ENCODE measurements around the gene STRN4. TPM values are rescaled to one million over a fixed set of nuclear protein-coding genes. Genes with fewer than 3 reads are reported as not detected.
"Not testable (repeated sequence)": the region's sequence is repeated elsewhere in the genome, so short reads cannot be mapped to it uniquely, and the experiment has no call there.

Gene STRN4
- total RNA-seq, 1 experiment from 2014 or later = 162 TPM

DNA sequence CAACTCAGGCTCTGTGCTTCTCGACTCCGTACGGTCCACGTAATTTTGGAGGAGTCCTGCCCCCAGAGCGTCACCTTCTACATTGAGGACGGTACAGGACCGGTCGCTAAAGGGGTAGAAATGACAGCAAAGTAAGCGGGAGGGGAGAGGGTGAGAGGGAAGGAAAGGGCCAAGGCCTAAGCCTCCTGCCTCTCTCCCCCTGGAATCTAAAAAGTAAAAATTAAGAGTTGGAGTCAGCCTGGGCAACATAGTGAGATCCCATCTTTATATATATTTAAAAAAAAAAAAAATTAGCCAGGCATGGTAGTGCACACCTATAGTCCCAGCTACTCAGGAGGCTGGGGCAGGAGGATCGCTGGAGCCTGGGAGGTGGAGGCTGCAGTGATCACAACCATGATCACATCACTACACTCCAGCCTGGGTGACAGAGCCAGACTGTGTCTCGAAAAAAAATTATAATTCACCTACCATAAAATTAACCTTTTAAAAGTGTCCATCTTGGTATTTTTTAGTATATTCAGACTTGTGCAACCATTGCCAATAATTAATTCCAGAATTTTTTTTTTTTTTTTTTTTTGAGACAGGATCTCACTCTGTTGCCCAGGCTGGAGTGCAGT, 29.5 kb upstream of the STRN4 start:
- Histone ChIP-seq H3K36me3 (ENCODE audit: control insufficient read depth, insufficient read depth, low read length) (peaks cover 6% of the 10 kb centered on the region), H3K4me3 (ENCODE audit: low read depth, low read length) (no peak overlapping the region), H3K4me1 (peaks cover 11% of the 10 kb centered on the region), H3K9me3 (no peaks in the 10 kb centered on the region), H3K27me3 (replicated peaks; ENCODE audit: control insufficient read depth, insufficient read depth, low read length) (no peaks in the 10 kb centered on the region)
- DNase-seq = no peak
- intact Hi-C loops (cut with micrococcal nuclease; ENCODE audit: unreplicated experiment) = no loop called here
- no peaks in the 10 kb centered on the region for H3K9me3 Mint-ChIP-seq (ENCODE audit: unreplicated experiment)
- peak overlapping the region; percentile 49 for H3K27ac Mint-ChIP-seq (ENCODE audit: unreplicated experiment)
- no TSS peak for BruUV-seq (replicated peaks)
- ChIA-PET POLR2A (interaction anchor here (0.6 to 1.0 kb wide), 2 partner anchors 9 to 20 kb away, joined by 4 to 11 read pairs; no protein-coding TSS in a partner anchor), CTCF (interaction anchor here (1.3 kb wide), 1 partner anchor 11 kb away, joined by 3 read pairs; no protein-coding TSS in a partner anchor)
- TF ChIP-seq, protein P1, sequence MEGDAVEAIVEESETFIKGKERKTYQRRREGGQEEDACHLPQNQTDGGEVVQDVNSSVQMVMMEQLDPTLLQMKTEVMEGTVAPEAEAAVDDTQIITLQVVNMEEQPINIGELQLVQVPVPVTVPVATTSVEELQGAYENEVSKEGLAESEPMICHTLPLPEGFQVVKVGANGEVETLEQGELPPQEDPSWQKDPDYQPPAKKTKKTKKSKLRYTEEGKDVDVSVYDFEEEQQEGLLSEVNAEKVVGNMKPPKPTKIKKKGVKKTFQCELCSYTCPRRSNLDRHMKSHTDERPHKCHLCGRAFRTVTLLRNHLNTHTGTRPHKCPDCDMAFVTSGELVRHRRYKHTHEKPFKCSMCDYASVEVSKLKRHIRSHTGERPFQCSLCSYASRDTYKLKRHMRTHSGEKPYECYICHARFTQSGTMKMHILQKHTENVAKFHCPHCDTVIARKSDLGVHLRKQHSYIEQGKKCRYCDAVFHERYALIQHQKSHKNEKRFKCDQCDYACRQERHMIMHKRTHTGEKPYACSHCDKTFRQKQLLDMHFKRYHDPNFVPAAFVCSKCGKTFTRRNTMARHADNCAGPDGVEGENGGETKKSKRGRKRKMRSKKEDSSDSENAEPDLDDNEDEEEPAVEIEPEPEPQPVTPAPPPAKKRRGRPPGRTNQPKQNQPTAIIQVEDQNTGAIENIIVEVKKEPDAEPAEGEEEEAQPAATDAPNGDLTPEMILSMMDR (IDR thresholded peaks at IDR 0.05; ENCODE audit: insufficient read depth in 1 of 2, low read depth in 1 of 2, low read length in 1 of 2, severe bottlenecking in 1 of 2, unreplicated experiment in 1 of 2) = no peak
- peaks cover 4% of the 10 kb centered on the region for H3K4me1 Mint-ChIP-seq (ENCODE audit: low read depth, unreplicated experiment)
- H3K27me3 Mint-ChIP-seq (ENCODE audit: insufficient read depth, unreplicated experiment) = no peaks in the 10 kb centered on the region
- peaks cover 90% of the 10 kb centered on the region for H3K36me3 Mint-ChIP-seq (ENCODE audit: insufficient read depth, unreplicated experiment)
- H3K4me3 Mint-ChIP-seq (ENCODE audit: unreplicated experiment) = no peak overlapping the region

DNA sequence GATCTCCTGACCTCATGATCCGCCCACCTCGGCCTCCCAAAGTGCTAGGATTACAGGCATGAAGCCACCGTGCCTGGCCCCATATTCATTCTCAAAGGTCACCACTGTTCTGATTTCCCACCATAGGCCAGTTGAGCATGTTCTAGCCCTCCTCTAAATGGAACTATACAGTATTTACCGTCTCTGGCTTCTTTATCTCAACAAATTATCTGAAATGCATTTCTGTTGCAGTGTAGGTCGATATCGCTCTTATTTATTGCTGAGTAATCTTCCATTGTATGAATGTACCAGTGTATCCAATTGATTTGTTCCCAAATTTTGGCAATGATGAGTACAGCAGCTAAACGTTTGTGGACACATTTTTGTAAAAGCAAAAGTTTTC, 26.8 kb upstream of the STRN4 start:
- Histone ChIP-seq H3K36me3 (ENCODE audit: control insufficient read depth, insufficient read depth, low read length) (peaks cover 1% of the 10 kb centered on the region), H3K4me1 (peaks cover 22% of the 10 kb centered on the region), H3K27me3 (replicated peaks; ENCODE audit: control insufficient read depth, insufficient read depth, low read length) (no peaks in the 10 kb centered on the region), H3K9me3 (no peaks in the 10 kb centered on the region), H3K4me3 (ENCODE audit: low read depth, low read length) (no peak overlapping the region)
- H3K27ac Mint-ChIP-seq (ENCODE audit: unreplicated experiment) = peak overlapping the region; percentile 45
- intact Hi-C loops (cut with micrococcal nuclease; ENCODE audit: unreplicated experiment) = no loop called here
- BruUV-seq (replicated peaks) = no TSS peak
- DNase-seq = no peak
- H3K36me3 Mint-ChIP-seq (ENCODE audit: insufficient read depth, unreplicated experiment) = peaks cover 63% of the 10 kb centered on the region
- H3K4me1 Mint-ChIP-seq (ENCODE audit: low read depth, unreplicated experiment) = peaks cover 18% of the 10 kb centered on the region
- H3K9me3 Mint-ChIP-seq (ENCODE audit: unreplicated experiment) = no peaks in the 10 kb centered on the region
- H3K4me3 Mint-ChIP-seq (ENCODE audit: unreplicated experiment) = no peak overlapping the region
- CTCF ChIA-PET = no interaction called here
- POLR2A ChIA-PET = interaction anchor here (2.1 kb wide), 1 partner anchor 340 kb away, joined by 7 read pairs; the partner anchor contains the start of gene ZC3H4
- TF ChIP-seq, protein P1 (IDR thresholded peaks at IDR 0.05; ENCODE audit: insufficient read depth in 1 of 2, low read depth in 1 of 2, low read length in 1 of 2, severe bottlenecking in 1 of 2, unreplicated experiment in 1 of 2) = no peak
- no peaks in the 10 kb centered on the region for H3K27me3 Mint-ChIP-seq (ENCODE audit: insufficient read depth, unreplicated experiment)

DNA sequence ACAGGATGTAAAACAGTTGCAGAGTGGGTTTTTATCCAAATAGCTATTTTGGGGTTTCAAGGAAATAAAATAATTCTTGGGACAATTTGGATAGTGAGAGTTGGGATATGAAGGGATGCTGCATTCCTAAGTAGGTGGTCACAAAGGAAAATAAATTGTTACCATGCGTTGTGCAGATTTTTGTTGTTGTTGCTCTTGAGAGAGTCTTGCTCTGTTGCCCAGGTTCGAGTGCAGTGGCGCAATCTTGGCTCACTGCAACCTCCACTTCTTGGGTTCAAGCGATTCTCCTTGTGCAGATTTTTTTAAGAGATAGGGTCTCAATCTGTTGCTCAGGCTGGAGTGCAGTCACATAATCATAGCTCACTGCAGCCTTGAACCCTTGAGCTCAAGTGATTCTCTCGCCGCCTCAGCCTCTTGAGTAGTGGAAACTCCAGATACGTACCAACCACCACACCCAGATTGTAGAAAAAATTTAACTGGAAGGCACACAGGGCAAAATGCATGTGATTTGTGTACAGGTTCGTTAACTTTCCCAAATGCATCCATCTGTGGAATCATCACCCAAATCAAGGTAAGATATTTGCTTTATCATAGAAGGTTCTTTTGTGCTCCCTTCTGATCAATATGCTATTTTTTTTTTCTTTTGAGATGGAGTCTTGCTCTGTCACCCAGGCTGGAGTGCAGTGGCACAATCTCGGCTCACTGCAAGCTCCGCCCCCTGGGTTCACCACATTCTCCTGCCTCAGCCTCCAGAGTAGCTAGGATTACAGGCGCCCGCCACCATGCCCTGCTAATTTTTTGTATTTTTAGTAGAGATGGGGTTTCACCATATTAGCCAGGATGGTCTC, 26.1 kb upstream of the STRN4 start:
- H3K4me3 Mint-ChIP-seq (ENCODE audit: unreplicated experiment) = no peak overlapping the region
- peaks cover 18% of the 10 kb centered on the region for H3K4me1 Mint-ChIP-seq (ENCODE audit: low read depth, unreplicated experiment)
- no peaks in the 10 kb centered on the region for H3K9me3 Mint-ChIP-seq (ENCODE audit: unreplicated experiment)
- ChIA-PET POLR2A (interaction anchor here (0.6 to 2.1 kb wide), 3 partner anchors 16 to 341 kb away, joined by 3 to 7 read pairs (median 3); partner anchors contain the start of genes SLC1A5 and ZC3H4), CTCF (no interaction called here)
- Histone ChIP-seq H3K9me3 (no peaks in the 10 kb centered on the region), H3K4me3 (ENCODE audit: low read depth, low read length) (no peak overlapping the region), H3K4me1 (peaks cover 22% of the 10 kb centered on the region), H3K36me3 (ENCODE audit: control insufficient read depth, insufficient read depth, low read length) (peaks cover 1% of the 10 kb centered on the region), H3K27me3 (replicated peaks; ENCODE audit: control insufficient read depth, insufficient read depth, low read length) (no peaks in the 10 kb centered on the region)
- no TSS peak for BruUV-seq (replicated peaks)
- DNase-seq = no peak
- H3K27me3 Mint-ChIP-seq (ENCODE audit: insufficient read depth, unreplicated experiment) = no peaks in the 10 kb centered on the region
- TF ChIP-seq, protein P1 (IDR thresholded peaks at IDR 0.05; ENCODE audit: insufficient read depth in 1 of 2, low read depth in 1 of 2, low read length in 1 of 2, severe bottlenecking in 1 of 2, unreplicated experiment in 1 of 2) = no peak
- H3K36me3 Mint-ChIP-seq (ENCODE audit: insufficient read depth, unreplicated experiment) = peaks cover 57% of the 10 kb centered on the region
- H3K27ac Mint-ChIP-seq (ENCODE audit: unreplicated experiment) = peak overlapping the region; percentile 45
- intact Hi-C loops (cut with micrococcal nuclease; ENCODE audit: unreplicated experiment) = no loop called here

DNA sequence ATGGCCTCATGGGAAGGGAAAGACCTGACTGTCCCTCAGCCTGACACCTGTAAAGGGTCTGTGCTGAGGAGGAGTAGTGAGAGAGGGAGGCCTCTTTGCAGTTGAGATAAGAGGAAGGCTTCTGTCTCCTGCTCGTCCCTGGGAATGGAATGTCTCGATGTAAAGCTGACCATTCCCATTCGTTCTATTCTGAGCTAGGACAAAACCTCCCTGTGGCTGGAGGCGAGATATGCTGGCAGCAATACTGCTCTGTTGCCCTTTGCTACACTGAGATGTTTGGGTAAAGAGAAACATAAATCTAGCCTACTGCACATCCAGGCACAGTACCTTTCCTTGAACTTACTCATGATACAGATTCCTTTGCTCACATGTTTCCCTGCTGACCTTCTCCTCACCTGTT, 22.5 kb upstream of the STRN4 start:
- BruUV-seq (replicated peaks); H3K27me3 Mint-ChIP-seq (ENCODE audit: insufficient read depth, unreplicated experiment); H3K4me3 ChIP-seq (ENCODE audit: low read depth, low read length); POLR2A ChIA-PET; H3K9me3 Mint-ChIP-seq (ENCODE audit: unreplicated experiment); intact Hi-C loops (cut with micrococcal nuclease; ENCODE audit: unreplicated experiment); H3K36me3 ChIP-seq (ENCODE audit: control insufficient read depth, insufficient read depth, low read length); H3K27me3 ChIP-seq (replicated peaks; ENCODE audit: control insufficient read depth, insufficient read depth, low read length); H3K9me3 ChIP-seq: not testable (repeated sequence)
- Mint-ChIP-seq H3K4me1 (ENCODE audit: low read depth, unreplicated experiment) (peaks cover 18% of the 10 kb centered on the region), H3K36me3 (ENCODE audit: insufficient read depth, unreplicated experiment) (peaks cover 21% of the 10 kb centered on the region), H3K27ac (ENCODE audit: unreplicated experiment) (peak overlapping the region; percentile 51), H3K4me3 (ENCODE audit: unreplicated experiment) (peak overlapping the region; percentile 25)
- CTCF ChIA-PET = interaction anchor here (0.6 to 0.8 kb wide), 2 partner anchors 15 to 55 kb away, joined by 3 to 7 read pairs; no protein-coding TSS in a partner anchor
- peaks cover 22% of the 10 kb centered on the region for H3K4me1 ChIP-seq
- peak; percentile 50 to 65 for DNase-seq

All from Caco-2 (cell line).